ENCODE data around the gene RTRAF.

RTRAF gene

GRCh38 chr14:51993285-51993920 is 4.1 kb downstream of the RTRAF start:
- TF ChIP-seq EP300 (IDR thresholded peaks at IDR 0.05; ENCODE audit: borderline replicate concordance): no peak
- TF ChIP-seq NFIC (IDR thresholded peaks at IDR 0.05): no peak
- no peak for TF ChIP-seq EGR1 (IDR thresholded peaks at IDR 0.05)
- no peak for TF ChIP-seq TCF12 (IDR thresholded peaks at IDR 0.05; ENCODE audit: low read depth)
- TF ChIP-seq TAF1 (IDR thresholded peaks at IDR 0.05; ENCODE audit: low read depth): no peak
- TF ChIP-seq CEBPB (IDR thresholded peaks at IDR 0.05): no peak
- no peak for TF ChIP-seq REST (IDR thresholded peaks at IDR 0.05; ENCODE audit: low read depth)
- TF ChIP-seq USF1 (IDR thresholded peaks at IDR 0.05): no peak
- TF ChIP-seq CREB1 (IDR thresholded peaks at IDR 0.05; ENCODE audit: low read depth): no peak
- no peak for TF ChIP-seq TEAD4 (IDR thresholded peaks at IDR 0.05)
- no peak for TF ChIP-seq FOXM1 (IDR thresholded peaks at IDR 0.05; ENCODE audit: borderline replicate concordance, low read depth)
- TF ChIP-seq RAD21 (IDR thresholded peaks at IDR 0.05; ENCODE audit: low read depth): no peak
- no peak for TF ChIP-seq MAX (IDR thresholded peaks at IDR 0.05)
- no peak for TF ChIP-seq ZBTB7A (IDR thresholded peaks at IDR 0.05; ENCODE audit: low read depth)
- TF ChIP-seq YY1 (IDR thresholded peaks at IDR 0.05; ENCODE audit: low read depth): no peak

- TF ChIP-seq TCF12 (IDR thresholded peaks at IDR 0.05; ENCODE audit: low read depth) (no peak), CREB1 (IDR thresholded peaks at IDR 0.05; ENCODE audit: low read depth) (no peak), TEAD4 (IDR thresholded peaks at IDR 0.05) (no peak), YY1 (IDR thresholded peaks at IDR 0.05; ENCODE audit: low read depth) (no peak), MAX (IDR thresholded peaks at IDR 0.05) (no peak), USF1 (IDR thresholded peaks at IDR 0.05) (no peak), FOXM1 (IDR thresholded peaks at IDR 0.05; ENCODE audit: borderline replicate concordance, low read depth) (no peak), RAD21 (IDR thresholded peaks at IDR 0.05; ENCODE audit: low read depth) (0 out of 2 replicates have a peak, but pooled peaks have one; percentile 18)
Observed at GRCh38 chr14:51996148-51996746, 6.9 kb downstream of the RTRAF start.

- TF ChIP-seq REST (IDR thresholded peaks at IDR 0.05; ENCODE audit: low read depth) (no peak), FOXM1 (IDR thresholded peaks at IDR 0.05; ENCODE audit: borderline replicate concordance, low read depth) (no peak), MAX (IDR thresholded peaks at IDR 0.05) (no peak), TEAD4 (IDR thresholded peaks at IDR 0.05) (no peak), TCF12 (IDR thresholded peaks at IDR 0.05; ENCODE audit: low read depth) (no peak), TAF1 (IDR thresholded peaks at IDR 0.05; ENCODE audit: low read depth) (no peak)
Observed at GRCh38 chr14:51998348-51998747, 9.0 kb downstream of the RTRAF start.

GRCh38 chr14:51999084-51999483 is 9.7 kb downstream of the RTRAF start:
- TF ChIP-seq ZBTB7A (IDR thresholded peaks at IDR 0.05; ENCODE audit: low read depth): no peak
- TF ChIP-seq TCF12 (IDR thresholded peaks at IDR 0.05; ENCODE audit: low read depth): no peak
- TF ChIP-seq TAF1 (IDR thresholded peaks at IDR 0.05; ENCODE audit: low read depth): no peak
- no peak for TF ChIP-seq REST (IDR thresholded peaks at IDR 0.05; ENCODE audit: low read depth)
- no peak for TF ChIP-seq USF1 (IDR thresholded peaks at IDR 0.05)
- no peak for TF ChIP-seq FOXM1 (IDR thresholded peaks at IDR 0.05; ENCODE audit: borderline replicate concordance, low read depth)
- no peak for TF ChIP-seq TEAD4 (IDR thresholded peaks at IDR 0.05)
- no peak for TF ChIP-seq RAD21 (IDR thresholded peaks at IDR 0.05; ENCODE audit: low read depth)
- TF ChIP-seq CEBPB (IDR thresholded peaks at IDR 0.05): no peak
- no peak for TF ChIP-seq YY1 (IDR thresholded peaks at IDR 0.05; ENCODE audit: low read depth)
- no peak for TF ChIP-seq EP300 (IDR thresholded peaks at IDR 0.05; ENCODE audit: borderline replicate concordance)
- TF ChIP-seq MAX (IDR thresholded peaks at IDR 0.05): no peak
- no peak for TF ChIP-seq NFIC (IDR thresholded peaks at IDR 0.05)
- TF ChIP-seq EGR1 (IDR thresholded peaks at IDR 0.05): no peak
- no peak for TF ChIP-seq CREB1 (IDR thresholded peaks at IDR 0.05; ENCODE audit: low read depth)
